ENCODE data around the gene HDAC8. TPM values are rescaled to one million over a fixed set of nuclear protein-coding genes. Genes with fewer than 3 reads are reported as not detected.
"Not testable (repeated sequence)": the region's sequence is repeated elsewhere in the genome, so short reads cannot be mapped to it uniquely, and the experiment has no call there.

HDAC8 gene
- total RNA-seq, 6 experiments from 2014 or later: 14.4 to 20.7 (median 17.8) TPM

DNA sequence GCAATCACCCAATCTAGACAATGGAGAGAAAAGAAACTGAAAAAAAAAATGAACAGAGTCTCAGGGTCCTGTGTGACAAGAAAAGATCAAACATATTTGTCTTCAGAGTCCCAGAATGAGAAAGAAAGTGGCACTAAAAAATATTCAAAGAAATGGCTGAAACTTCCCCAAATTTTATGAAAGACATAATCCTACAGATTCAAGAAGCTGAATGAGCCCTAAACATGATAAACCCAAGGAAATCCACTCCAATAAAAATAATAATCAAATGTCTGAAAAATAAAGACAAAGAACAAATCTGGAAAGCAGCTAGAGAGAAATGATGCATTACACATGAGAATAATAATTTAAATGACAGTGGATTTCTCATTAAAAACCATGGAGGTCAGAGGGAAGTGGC lies 136.6 kb downstream of the HDAC8 start:
- H3K4me3 Mint-ChIP-seq: no peak overlapping the region
- H3K27ac Mint-ChIP-seq: no peak overlapping the region
- H3K36me3 Mint-ChIP-seq (ENCODE audit: low read depth): peaks cover 36% of the 10 kb centered on the region
- TF ChIP-seq, protein P1, sequence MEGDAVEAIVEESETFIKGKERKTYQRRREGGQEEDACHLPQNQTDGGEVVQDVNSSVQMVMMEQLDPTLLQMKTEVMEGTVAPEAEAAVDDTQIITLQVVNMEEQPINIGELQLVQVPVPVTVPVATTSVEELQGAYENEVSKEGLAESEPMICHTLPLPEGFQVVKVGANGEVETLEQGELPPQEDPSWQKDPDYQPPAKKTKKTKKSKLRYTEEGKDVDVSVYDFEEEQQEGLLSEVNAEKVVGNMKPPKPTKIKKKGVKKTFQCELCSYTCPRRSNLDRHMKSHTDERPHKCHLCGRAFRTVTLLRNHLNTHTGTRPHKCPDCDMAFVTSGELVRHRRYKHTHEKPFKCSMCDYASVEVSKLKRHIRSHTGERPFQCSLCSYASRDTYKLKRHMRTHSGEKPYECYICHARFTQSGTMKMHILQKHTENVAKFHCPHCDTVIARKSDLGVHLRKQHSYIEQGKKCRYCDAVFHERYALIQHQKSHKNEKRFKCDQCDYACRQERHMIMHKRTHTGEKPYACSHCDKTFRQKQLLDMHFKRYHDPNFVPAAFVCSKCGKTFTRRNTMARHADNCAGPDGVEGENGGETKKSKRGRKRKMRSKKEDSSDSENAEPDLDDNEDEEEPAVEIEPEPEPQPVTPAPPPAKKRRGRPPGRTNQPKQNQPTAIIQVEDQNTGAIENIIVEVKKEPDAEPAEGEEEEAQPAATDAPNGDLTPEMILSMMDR (IDR thresholded peaks at IDR 0.05): no peak
- H3K4me1 Mint-ChIP-seq (ENCODE audit: low read depth): no peaks in the 10 kb centered on the region
- H3K27me3 Mint-ChIP-seq (ENCODE audit: insufficient read depth): no peaks in the 10 kb centered on the region; the same call in 1 of the 2 replicates
- H3K9me3 Mint-ChIP-seq: peaks cover 21% of the 10 kb centered on the region
- DNase-seq: no peak

DNA sequence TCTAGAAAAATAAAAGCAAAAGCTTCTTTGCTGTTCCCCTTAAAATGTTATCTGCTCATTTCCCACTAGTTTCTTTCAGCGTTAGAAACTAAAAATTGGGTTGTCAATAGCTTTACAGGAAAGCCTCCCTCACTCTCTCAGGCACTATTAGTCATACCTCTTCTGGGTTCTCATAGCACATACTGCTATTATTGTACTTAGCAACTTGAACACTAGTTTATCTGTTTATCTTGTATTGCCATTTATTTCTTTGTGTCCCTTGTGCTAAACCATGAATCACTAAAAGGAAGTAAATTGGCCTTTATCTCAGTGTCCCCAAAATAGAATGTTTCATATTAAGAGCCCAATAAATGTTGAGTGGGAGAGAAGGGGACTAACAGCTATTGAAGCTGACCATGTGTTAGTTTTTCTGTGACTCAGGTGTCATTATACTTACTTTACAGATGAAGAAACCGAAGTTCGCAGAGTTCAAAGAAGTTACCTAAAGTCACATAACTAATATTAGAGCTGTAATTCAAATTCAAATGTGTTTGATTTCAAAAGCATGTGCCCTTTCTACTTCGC lies 142.2 kb downstream of the HDAC8 start:
- Mint-ChIP-seq H3K9me3 (peaks cover 3% of the 10 kb centered on the region; the same call in 1 of the 2 replicates), H3K4me3 (no peak overlapping the region), H3K4me1 (ENCODE audit: low read depth) (no peaks in the 10 kb centered on the region), H3K36me3 (ENCODE audit: low read depth) (peaks cover 6% of the 10 kb centered on the region), H3K27me3 (ENCODE audit: insufficient read depth) (no peaks in the 10 kb centered on the region; the same call in 1 of the 2 replicates), H3K27ac (no peak overlapping the region)
- no peak for DNase-seq
- TF ChIP-seq, protein P1 (IDR thresholded peaks at IDR 0.05): no peak

DNA sequence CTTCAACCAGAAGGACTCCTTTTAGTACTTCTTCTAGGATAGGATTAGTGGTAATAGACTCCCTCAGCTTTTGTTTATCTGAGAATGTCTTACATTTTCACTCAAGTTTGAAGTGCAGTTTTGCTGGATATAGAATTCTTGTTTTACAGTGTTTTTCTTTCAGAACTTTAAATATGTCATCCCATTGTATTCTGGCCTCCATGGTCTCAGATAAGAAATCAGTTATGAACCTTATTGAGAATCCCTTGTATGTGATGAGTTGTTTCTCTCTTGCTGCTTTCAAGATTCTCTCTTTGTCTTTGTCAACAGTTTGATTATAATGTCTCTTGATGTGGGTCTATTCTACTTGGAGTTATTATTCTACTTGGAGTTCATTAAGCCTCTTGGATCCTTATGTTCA lies 150.8 kb downstream of the HDAC8 start:
- H3K36me3 Mint-ChIP-seq (ENCODE audit: low read depth): peaks cover 11% of the 10 kb centered on the region
- TF ChIP-seq, protein P1 (IDR thresholded peaks at IDR 0.05): no peak
- H3K27me3 Mint-ChIP-seq (ENCODE audit: insufficient read depth): no peaks in the 10 kb centered on the region; the same call in 1 of the 2 replicates
- no peak for DNase-seq
- no peaks in the 10 kb centered on the region for H3K4me1 Mint-ChIP-seq (ENCODE audit: low read depth)
- no peak overlapping the region for H3K27ac Mint-ChIP-seq
- H3K4me3 Mint-ChIP-seq: no peak overlapping the region
- H3K9me3 Mint-ChIP-seq: peaks cover 10% of the 10 kb centered on the region

DNA sequence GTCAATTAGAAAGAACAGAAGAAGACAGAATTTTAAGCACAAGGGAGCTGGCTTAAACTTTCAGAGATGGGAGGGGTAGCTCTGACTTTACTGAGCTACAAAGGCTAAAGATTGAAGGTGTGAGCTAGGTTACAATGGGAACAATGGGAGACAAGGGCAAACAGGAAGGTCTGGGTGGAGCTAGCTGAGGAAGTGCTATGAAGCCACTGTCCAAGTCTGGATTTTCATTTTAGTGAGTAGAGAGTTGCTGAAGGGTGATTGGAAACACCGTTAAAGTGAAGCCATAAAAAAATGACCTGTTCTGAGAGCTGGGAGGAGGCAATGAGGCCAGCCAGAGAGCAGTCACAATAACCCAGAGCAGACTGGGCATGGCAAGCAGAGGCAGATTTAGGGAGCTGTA lies 162.7 kb downstream of the HDAC8 start:
- DNase-seq: no peak
- H3K4me1 Mint-ChIP-seq (ENCODE audit: low read depth): no peaks in the 10 kb centered on the region
- TF ChIP-seq, protein P1 (IDR thresholded peaks at IDR 0.05): no peak
- no peak overlapping the region for H3K27ac Mint-ChIP-seq
- no peak overlapping the region for H3K4me3 Mint-ChIP-seq
- no peaks in the 10 kb centered on the region; the same call in 1 of the 2 replicates for H3K27me3 Mint-ChIP-seq (ENCODE audit: insufficient read depth)
- no peaks in the 10 kb centered on the region for H3K9me3 Mint-ChIP-seq
- no peaks in the 10 kb centered on the region; the same call in 1 of the 2 replicates for H3K36me3 Mint-ChIP-seq (ENCODE audit: low read depth)

DNA sequence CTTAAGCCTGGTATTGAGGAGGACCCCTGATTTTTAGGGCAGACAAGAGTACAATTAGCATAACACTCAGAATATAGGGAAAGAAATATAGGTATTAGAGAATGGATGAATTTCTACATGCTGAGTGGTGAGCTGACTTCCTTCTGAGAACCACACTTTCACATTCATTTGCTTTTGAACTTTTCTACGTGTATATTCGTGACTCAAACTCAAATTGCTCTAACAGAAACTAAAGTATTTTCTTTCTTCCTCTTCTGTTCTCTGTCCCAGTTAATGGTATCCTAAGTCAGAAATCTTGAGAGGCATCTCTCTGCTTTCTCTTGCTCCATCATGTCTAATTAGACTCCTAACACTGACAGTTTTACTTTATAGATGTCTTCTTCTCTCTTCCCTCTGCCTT lies 163.8 kb downstream of the HDAC8 start:
- no peak for DNase-seq
- no peak overlapping the region for H3K27ac Mint-ChIP-seq
- H3K4me3 Mint-ChIP-seq: no peak overlapping the region
- H3K9me3 Mint-ChIP-seq: no peaks in the 10 kb centered on the region
- no peaks in the 10 kb centered on the region; the same call in 1 of the 2 replicates for H3K36me3 Mint-ChIP-seq (ENCODE audit: low read depth)
- no peaks in the 10 kb centered on the region; the same call in 1 of the 2 replicates for H3K27me3 Mint-ChIP-seq (ENCODE audit: insufficient read depth)
- TF ChIP-seq, protein P1 (IDR thresholded peaks at IDR 0.05): no peak
- no peaks in the 10 kb centered on the region for H3K4me1 Mint-ChIP-seq (ENCODE audit: low read depth)

DNA sequence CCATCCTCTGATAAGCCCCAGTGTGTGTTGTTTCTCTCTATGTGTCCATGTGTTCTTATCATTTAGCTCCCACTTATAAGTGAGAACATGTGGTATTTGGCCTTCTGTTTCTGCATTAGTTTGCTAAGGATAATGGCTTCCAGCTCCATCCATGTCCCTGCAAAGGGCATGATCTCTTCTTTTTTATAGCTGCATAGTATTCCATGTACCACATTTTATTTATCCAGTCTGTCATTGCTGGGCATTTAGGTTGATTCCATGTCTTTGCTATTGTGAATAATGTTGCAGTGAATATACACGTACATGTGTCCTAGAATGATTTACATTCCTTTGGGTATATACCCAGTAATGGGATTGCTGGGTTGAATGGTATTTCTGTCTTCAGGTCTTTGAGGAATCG lies 167.5 kb downstream of the HDAC8 start:
- not testable (repeated sequence) for H3K4me3 Mint-ChIP-seq; DNase-seq; H3K27ac Mint-ChIP-seq; H3K9me3 Mint-ChIP-seq; H3K27me3 Mint-ChIP-seq (ENCODE audit: insufficient read depth); H3K36me3 Mint-ChIP-seq (ENCODE audit: low read depth); H3K4me1 Mint-ChIP-seq (ENCODE audit: low read depth)
